NCI-H2171 treated with DMSO at 0.1 percent for 48 hours (cell line): ENCODE results near the gene BLOC1S6.
"Not testable (repeated sequence)": the region's sequence is repeated elsewhere in the genome, so short reads cannot be mapped to it uniquely, and the experiment has no call there.

Experiments used
- DNase-seq: peaks from one replicate; lab custom pipeline; 2025; lab: John Stamatoyannopoulos, UW

The BLOC1S6 gene

GRCh38 chr15:45641374-45641781 lies 54.2 kb downstream of the BLOC1S6 start:
- no peak for DNase-seq

DNA sequence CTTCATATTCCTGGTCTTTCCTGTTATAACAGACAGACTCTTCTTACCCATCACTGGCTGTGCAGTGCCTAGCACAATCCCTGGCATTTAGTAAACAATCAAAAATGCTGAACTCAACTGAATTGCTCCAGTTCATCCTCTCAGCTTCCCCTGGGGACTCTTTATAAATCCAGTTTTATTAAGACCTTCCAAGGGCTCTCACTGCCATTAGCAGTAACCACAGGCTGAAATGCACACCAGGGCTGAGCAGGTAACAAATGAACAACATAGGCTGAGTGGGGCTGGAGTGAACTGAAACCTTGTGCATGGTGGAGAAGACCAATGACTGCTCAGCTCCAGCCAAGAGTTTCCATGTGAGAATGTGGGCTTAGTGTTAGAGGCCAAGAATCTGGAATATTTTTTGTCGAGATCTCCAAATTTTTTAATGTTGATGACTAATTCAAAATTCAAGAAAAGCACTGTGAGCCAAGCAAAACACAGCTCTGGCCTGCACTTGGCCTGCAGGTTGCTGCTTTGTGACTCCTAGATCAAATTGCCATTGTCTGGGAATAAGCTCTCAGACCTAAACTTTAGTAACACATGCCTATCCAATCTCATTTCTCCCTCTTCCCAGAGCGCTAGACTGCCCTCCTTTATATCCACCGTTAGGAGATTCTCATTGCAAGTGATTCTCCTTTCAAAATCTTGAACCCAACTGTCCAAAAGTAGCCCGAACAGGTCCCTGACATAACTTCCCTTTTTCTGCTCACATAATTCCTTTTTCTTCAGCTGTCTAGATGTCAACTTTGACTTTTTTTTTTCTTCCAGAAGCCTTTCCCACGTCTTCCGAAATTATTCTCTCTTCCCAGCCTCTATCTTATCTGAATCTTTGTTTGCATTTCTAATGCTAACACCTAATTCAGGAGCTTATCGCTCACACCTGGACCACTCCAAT lies 55.1 kb downstream of the BLOC1S6 start:
- DNase-seq, result no peak

GRCh38 chr15:45644437-45644836 lies 57.3 kb downstream of the BLOC1S6 start:
- no peak for DNase-seq

- DNase-seq, result no peak
Observed at GRCh38 chr15:45645026-45645980, 58.1 kb downstream of the BLOC1S6 start.

GRCh38 chr15:45646220-45646619 lies 59.0 kb downstream of the BLOC1S6 start:
- DNase-seq, result no peak

DNA sequence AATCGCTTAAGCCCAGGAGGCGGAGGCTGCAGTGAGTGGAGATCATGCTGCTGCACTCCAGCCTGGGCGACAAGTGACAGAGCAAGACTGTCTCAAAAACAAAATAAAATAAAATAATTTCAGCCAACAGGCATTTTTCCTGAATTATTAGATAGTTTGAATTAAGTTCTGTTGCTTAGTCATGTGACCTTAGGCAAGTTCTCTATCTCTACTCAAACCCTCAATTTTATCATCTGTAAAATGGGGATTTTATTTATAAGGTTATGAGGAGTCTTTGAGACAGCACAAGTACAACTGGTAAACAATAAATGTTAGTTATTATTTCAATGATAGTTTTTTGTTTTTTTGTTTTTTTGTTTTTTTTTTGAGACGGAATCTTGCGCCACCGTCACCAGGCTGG lies 60.6 kb downstream of the BLOC1S6 start:
- no peak for DNase-seq

DNA sequence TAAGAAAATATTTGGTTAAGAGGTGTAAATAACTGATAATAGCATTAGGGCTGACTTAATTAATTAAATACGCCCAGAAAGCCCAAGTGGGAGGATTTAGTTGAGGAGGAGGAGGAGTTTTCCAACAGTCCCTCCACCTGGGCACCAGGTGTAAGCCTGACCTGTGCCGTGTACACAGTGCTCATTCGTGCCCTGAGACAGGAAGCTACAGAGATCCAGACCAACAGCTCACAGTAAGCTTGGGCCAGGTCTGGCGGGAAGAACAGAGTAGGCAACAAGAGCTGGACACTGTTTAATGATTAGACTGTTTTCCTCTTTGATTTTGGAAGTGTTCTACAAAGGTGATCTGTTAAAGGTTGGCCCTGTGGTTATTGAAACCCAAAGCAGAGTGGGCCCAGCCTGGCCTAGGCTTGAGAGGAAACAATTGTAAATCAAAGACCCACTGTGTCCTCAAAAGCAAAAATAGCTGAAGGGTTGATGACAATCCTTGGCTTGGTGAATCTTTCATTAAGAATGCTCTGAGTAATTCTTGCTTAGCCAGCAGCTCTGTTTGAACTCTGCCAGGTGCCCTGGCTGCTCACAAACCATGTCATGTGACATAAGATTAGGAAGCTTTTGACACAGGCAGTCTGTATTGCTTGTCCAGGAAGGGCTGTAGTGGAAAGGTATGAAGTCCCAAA lies 61.5 kb downstream of the BLOC1S6 start:
- no peak for DNase-seq

DNA sequence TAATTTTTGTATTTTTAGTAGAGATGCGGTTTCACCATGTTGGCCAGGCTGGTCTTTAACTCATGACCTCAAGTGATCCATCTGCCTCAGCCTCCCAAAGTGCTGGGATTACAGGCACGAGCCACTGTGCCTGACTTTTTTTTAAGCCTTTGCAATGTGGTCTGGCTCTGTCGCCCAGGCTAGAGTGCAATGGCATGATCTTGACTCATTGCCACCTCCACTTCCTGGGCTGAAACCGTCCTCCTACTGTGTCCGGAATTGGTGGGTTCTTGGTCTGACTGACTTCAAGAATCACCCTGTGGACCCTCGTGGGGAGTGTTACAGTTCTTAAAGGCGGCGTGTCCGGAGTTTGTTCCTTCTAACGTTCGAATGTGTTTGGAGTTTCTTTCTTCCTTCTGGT lies 62.8 kb downstream of the BLOC1S6 start:
- DNase-seq, result not testable (repeated sequence)

- DNase-seq, result no peak
Observed at GRCh38 chr15:45650889-45651525, 63.8 kb downstream of the BLOC1S6 start.

GRCh38 chr15:45653702-45654424 lies 66.7 kb downstream of the BLOC1S6 start:
- no peak for DNase-seq

DNA sequence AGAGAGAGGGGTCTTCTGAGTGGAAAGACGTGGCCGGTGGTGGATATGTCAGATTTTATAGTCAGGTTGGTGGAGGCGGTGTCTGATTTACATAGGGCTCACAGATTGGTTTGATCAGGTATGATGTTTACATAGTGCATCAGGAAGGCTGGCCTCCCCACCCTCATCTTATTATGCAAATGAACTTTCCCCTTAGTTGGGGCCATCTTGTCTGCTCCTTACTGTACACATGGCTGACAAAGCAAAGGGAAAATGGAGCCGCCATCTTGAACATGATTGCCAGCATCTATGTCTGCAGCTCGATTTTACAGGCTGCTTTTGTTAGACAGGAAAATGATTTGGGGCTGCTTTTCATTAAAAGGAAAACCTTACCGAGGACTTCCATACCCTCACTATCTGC lies 67.6 kb downstream of the BLOC1S6 start:
- DNase-seq, result no peak

GRCh38 chr15:45657254-45657653 lies 70.1 kb downstream of the BLOC1S6 start:
- no peak for DNase-seq

DNA sequence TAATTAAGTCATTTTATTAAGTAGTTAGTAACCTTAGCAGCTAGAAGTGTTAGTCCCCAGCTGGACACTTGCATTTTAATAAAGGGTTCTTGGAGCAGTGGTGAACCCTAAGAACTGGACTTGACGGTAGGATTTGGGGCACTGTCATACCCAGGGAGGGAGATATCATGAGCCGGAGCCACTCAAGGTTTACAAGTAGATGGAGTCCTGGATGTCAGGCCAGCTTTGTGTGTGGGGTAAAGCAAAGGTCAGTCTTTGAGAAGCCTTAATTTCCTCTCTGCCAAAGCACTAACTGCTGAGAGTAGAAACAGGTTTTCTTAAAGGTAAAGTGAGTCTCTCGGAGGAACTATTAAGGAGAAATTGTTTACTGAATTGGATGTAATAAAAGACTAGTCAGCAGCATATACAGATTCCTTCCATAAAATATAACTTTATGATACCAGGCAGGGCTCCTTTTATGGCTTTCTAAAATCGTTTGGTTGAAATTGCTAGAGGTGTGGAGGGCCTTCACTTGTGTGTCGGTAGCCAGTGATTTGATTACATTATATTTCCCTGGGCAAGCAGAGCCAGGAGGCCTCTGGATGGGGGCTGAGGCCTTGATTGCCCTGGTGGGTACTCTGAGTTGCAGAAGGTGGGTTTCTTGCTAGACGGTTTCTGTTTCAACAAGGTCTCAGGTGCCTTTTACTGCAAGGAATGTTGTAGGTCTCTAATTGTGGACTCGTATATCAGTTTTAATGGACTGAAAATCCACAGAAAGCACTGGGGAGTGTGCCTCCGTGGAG lies 70.8 kb downstream of the BLOC1S6 start:
- DNase-seq, result peak; percentile 9
